HG03378 (cell line): ENCODE data around the gene PGM2L1.
A peak's percentile ranks its signal among the peaks of the same experiment; 100 is the strongest.
"Not testable (repeated sequence)": the region's sequence is repeated elsewhere in the genome, so short reads cannot be mapped to it uniquely, and the experiment has no call there.

Source experiments
- ATAC-seq: cut with Tn5 transposase; IDR thresholded peaks from one replicate; pipeline ENCODE4 v1.9.1; 2021; ENCODE audit warnings: mild to moderate bottlenecking, moderate library complexity; ENCODE audit not compliant: unreplicated experiment

PGM2L1 gene

GRCh38 chr11:74403607-74404321 lies 5.5 kb upstream of the PGM2L1 start:
- no peak for ATAC-seq

- ATAC-seq: no peak
Measured at GRCh38 chr11:74400606-74401005, 2.4 kb upstream of the PGM2L1 start.

- ATAC-seq: no peak
Measured at GRCh38 chr11:74397501-74398243, 561 bp downstream of the PGM2L1 start.

GRCh38 chr11:74392256-74392655 lies 6.0 kb downstream of the PGM2L1 start:
- no peak for ATAC-seq

- ATAC-seq: no peak
Measured at GRCh38 chr11:74391193-74391592, 7.0 kb downstream of the PGM2L1 start.

- no peak for ATAC-seq
Measured at GRCh38 chr11:74390697-74391096, 7.5 kb downstream of the PGM2L1 start.

- peak; percentile 59 for ATAC-seq
Measured at GRCh38 chr11:74388678-74389327, 9.4 kb downstream of the PGM2L1 start.

- no peak for ATAC-seq
Measured at GRCh38 chr11:74384641-74385040, 13.6 kb downstream of the PGM2L1 start.

GRCh38 chr11:74380746-74381439 lies 17.3 kb downstream of the PGM2L1 start:
- ATAC-seq: no peak

GRCh38 chr11:74377689-74378088 lies 20.5 kb downstream of the PGM2L1 start:
- ATAC-seq: no peak

- ATAC-seq: no peak
Measured at GRCh38 chr11:74373382-74373781, 24.9 kb downstream of the PGM2L1 start.

- no peak for ATAC-seq
Measured at GRCh38 chr11:74371269-74372052, 26.8 kb downstream of the PGM2L1 start.

- no peak for ATAC-seq
Measured at GRCh38 chr11:74370123-74370522, 28.1 kb downstream of the PGM2L1 start.

GRCh38 chr11:74367881-74368280 lies 30.4 kb downstream of the PGM2L1 start:
- ATAC-seq: no peak

GRCh38 chr11:74366576-74366975 lies 31.7 kb downstream of the PGM2L1 start:
- no peak for ATAC-seq

- not testable (repeated sequence) for ATAC-seq
Measured at GRCh38 chr11:74365805-74366204, 32.4 kb downstream of the PGM2L1 start.

GRCh38 chr11:74357449-74357848 lies 40.8 kb downstream of the PGM2L1 start:
- ATAC-seq: no peak

- ATAC-seq: no peak
Measured at GRCh38 chr11:74355626-74356025, 42.6 kb downstream of the PGM2L1 start.

GRCh38 chr11:74354036-74354435 lies 44.2 kb downstream of the PGM2L1 start:
- no peak for ATAC-seq

GRCh38 chr11:74347381-74347780 lies 50.9 kb downstream of the PGM2L1 start:
- ATAC-seq: no peak

- no peak for ATAC-seq
Measured at GRCh38 chr11:74345420-74345819, 52.8 kb downstream of the PGM2L1 start.
